PC-3 (cell line): ENCODE data around the gene EMILIN1.

Experiments used
- EZH2phosphoT487 ChIP-seq: fragments of 300-600 bp; sonication (generic); IDR thresholded peaks from 2 replicates; pipeline ENCODE4 v1.6.1; 2018; ENCODE audit warnings: mild to moderate bottlenecking, antibody characterized with exemption, low read length, borderline replicate concordance
- TF ChIP-seq, protein P1 (sequence below): fragments of 300-600 bp; sonication (generic); conservative IDR thresholded peaks from 2 replicates; pipeline ENCODE4 v1.5.1; 2017; ENCODE audit warnings: antibody characterized with exemption, low read depth, mild to moderate bottlenecking, low read length

DNA sequence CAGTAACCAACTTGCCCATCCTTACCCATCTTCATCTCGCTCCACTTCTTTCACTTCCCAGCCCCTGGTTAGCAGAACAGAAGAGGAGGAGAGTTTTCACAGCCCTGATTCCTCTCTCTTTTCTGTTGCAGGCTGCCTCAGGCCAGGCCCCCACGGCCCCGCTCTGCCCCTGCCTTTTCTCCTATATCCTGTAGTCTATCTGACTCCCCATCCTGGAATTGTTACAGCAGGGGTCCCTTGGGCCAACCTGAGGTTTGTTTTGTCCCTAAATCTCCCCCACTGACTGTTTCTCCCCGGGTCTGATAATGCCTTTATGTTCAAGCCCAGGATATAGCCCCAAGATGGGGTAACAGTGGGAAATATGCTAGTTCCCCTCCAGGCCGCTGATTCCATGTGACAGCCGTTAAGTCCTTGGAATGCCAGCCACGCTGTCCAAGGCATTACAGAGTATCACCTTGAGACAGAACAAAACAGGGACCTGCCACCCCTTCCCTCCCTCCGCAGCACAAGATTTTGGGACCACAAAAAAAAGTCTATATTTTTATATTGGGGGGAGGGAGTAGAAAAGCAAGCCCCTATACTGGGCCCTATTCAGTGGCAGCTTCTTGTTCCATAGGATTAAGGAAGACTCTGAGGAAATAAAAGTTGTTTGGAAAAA, 8.3 kb upstream of the EMILIN1 start:
- TF ChIP-seq, protein P1, sequence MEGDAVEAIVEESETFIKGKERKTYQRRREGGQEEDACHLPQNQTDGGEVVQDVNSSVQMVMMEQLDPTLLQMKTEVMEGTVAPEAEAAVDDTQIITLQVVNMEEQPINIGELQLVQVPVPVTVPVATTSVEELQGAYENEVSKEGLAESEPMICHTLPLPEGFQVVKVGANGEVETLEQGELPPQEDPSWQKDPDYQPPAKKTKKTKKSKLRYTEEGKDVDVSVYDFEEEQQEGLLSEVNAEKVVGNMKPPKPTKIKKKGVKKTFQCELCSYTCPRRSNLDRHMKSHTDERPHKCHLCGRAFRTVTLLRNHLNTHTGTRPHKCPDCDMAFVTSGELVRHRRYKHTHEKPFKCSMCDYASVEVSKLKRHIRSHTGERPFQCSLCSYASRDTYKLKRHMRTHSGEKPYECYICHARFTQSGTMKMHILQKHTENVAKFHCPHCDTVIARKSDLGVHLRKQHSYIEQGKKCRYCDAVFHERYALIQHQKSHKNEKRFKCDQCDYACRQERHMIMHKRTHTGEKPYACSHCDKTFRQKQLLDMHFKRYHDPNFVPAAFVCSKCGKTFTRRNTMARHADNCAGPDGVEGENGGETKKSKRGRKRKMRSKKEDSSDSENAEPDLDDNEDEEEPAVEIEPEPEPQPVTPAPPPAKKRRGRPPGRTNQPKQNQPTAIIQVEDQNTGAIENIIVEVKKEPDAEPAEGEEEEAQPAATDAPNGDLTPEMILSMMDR = no peak
- TF ChIP-seq EZH2phosphoT487 = no peak
